Natural killer cell (primary cell): ENCODE results near the gene GALNT17. TPM values are rescaled to one million over a fixed set of nuclear protein-coding genes. Genes with fewer than 3 reads are reported as not detected.
"Not testable (repeated sequence)": the region's sequence is repeated elsewhere in the genome, so short reads cannot be mapped to it uniquely, and the experiment has no call there.

Experiments used
- ATAC-seq, 3 donors: fragments of 150-1000 bp in 2 of 3; fragments of 200-7000 bp in 1 of 3; cut with Tn5 transposase; 1 replicate in 1 of 3; 2 replicates in 2 of 3; pipeline ENCODE4 v1.10.0; 2021; ENCODE audit warnings: mild to moderate bottlenecking in 2 of 3, moderate library complexity in 2 of 3
- DNase-seq, 2 donors: peaks; one replicate each; pipeline versions ENCODE4 v3.0.0 to v3.0.0-alpha.2; 2013 to 2021; ENCODE audit warnings: mixed read lengths in 1 of 2
- H3K27ac ChIP-seq: one replicate; pipeline ENCODE4 v1.5.1; 2013; ENCODE audit warnings: mild to moderate bottlenecking, low read length
- H3K27me3 ChIP-seq: one replicate; pipeline ENCODE4 v1.6.1; 2013; ENCODE audit warnings: low read length; ENCODE audit not compliant: control insufficient read depth, insufficient read depth
- H3K36me3 ChIP-seq: one replicate; pipeline ENCODE4 v1.6.1; 2013; ENCODE audit warnings: low read length; ENCODE audit not compliant: control insufficient read depth, insufficient read depth
- H3K4me1 ChIP-seq: one replicate; pipeline ENCODE4 v1.6.1; 2013; ENCODE audit warnings: low read length; ENCODE audit not compliant: control insufficient read depth, insufficient read depth
- H3K4me3 ChIP-seq: one replicate; pipeline ENCODE4 v1.5.1; 2013; ENCODE audit warnings: low read length
- H3K9me3 ChIP-seq: one replicate; pipeline ENCODE4 v1.6.1; 2013; ENCODE audit warnings: low read length; ENCODE audit not compliant: control insufficient read depth, insufficient read depth
- H3K27ac Mint-ChIP-seq, 2 donors: one replicate each; pipeline ENCODE4 v1.8.0; 2022; ENCODE audit warnings: mild to moderate bottlenecking in 2 of 2, mixed read lengths in 2 of 2, moderate library complexity in 1 of 2
- H3K27me3 Mint-ChIP-seq, 2 donors: one replicate each; pipeline ENCODE4 v1.8.0; 2022; ENCODE audit warnings: low read depth in 2 of 2, mixed read lengths in 2 of 2
- H3K36me3 Mint-ChIP-seq: one replicate; pipeline ENCODE4 v1.8.0; 2022; ENCODE audit warnings: mixed read lengths
- H3K4me1 Mint-ChIP-seq, 2 donors: one replicate each; pipeline ENCODE4 v1.8.0; 2022; ENCODE audit warnings: mixed read lengths in 2 of 2
- H3K4me3 Mint-ChIP-seq: one replicate; pipeline ENCODE4 v1.8.0; 2022; ENCODE audit warnings: mild to moderate bottlenecking, moderate library complexity, mixed read lengths
- H3K9me3 Mint-ChIP-seq, 2 donors: one replicate each; pipeline ENCODE4 v1.8.0; 2022; ENCODE audit warnings: mixed read lengths in 2 of 2
- CTCF ChIP-seq: fragments of 200-600 bp; IDR thresholded peaks from one replicate; pipeline ENCODE4 v1.8.0; 2022; ENCODE audit warnings: antibody characterized with exemption
- WGBS: methylation state at CpG from one replicate; pipeline ENCODE4 v1.1.7; 2013; ENCODE audit warnings: missing lambda C conversion rate; ENCODE audit not compliant: insufficient coverage; 5-methylcytosine and 5-hydroxymethylcytosine counted together
- intact Hi-C: fragments of 100-400 bp; cut with micrococcal nuclease; formaldehyde crosslinking; loops from one replicate; pipeline ENCODE4 v1.14.2; 2022
- total RNA-seq, 4 donors: library from RNA; stranded (reverse); fragments of 120-200 nt in 1 of 4; gene quantifications; one replicate each; pipeline versions ENCODE4 v1.2.3 to v1.2.4, GENCODE V29; 2013 to 2022

GALNT17 gene
- total RNA-seq, 3 donors from 2014 or later (not counting 1 experiment from before 2014, with no cell fraction given) = not detected

- H3K4me1 ChIP-seq = no peaks in the 10 kb centered on the region
- peaks cover 8% of the 10 kb centered on the region for H3K36me3 Mint-ChIP-seq
- no peaks in the 10 kb centered on the region for H3K27me3 Mint-ChIP-seq
- WGBS = 81% methylated on average over 4 of the region's 4 CpGs
- no peak overlapping the region for H3K4me3 ChIP-seq
- no peak overlapping the region for H3K27ac ChIP-seq
- H3K9me3 ChIP-seq = peaks cover 2% of the 10 kb centered on the region
- no peak for TF ChIP-seq CTCF
- no peak overlapping the region for H3K4me3 Mint-ChIP-seq
- no peak overlapping the region for H3K27ac Mint-ChIP-seq
- intact Hi-C loops = no loop called here
- H3K9me3 Mint-ChIP-seq = peaks cover 9 to 15% of the 10 kb centered on the region in 2 donors
- no peaks in the 10 kb centered on the region for H3K27me3 ChIP-seq
- no peak for DNase-seq
- no peak for ATAC-seq
- H3K4me1 Mint-ChIP-seq = no peaks in the 10 kb centered on the region
- H3K36me3 ChIP-seq = no peaks in the 10 kb centered on the region
These were observed 123.7 kb downstream of the GALNT17 start for GRCh38 chr7:71255537-71256178.

- intact Hi-C loops = no loop called here
- peaks cover 13 to 19% of the 10 kb centered on the region in 2 donors for H3K9me3 Mint-ChIP-seq
- WGBS = 89% methylated on average over 7 of the region's 7 CpGs
These were observed 129.1 kb downstream of the GALNT17 start for GRCh38 chr7:71261066-71261465.

GRCh38 chr7:71262834-71263233, 130.9 kb downstream of the GALNT17 start:
- H3K27ac ChIP-seq, H3K4me3 Mint-ChIP-seq, H3K4me1 Mint-ChIP-seq, H3K4me3 ChIP-seq, intact Hi-C loops, H3K27me3 Mint-ChIP-seq, H3K27me3 ChIP-seq, ATAC-seq, DNase-seq, H3K36me3 Mint-ChIP-seq, H3K9me3 ChIP-seq, H3K27ac Mint-ChIP-seq, H3K36me3 ChIP-seq, H3K4me1 ChIP-seq: not testable (repeated sequence)
- H3K9me3 Mint-ChIP-seq = peaks cover 17 to 25% of the 10 kb centered on the region in 2 donors
- WGBS = 78% methylated on average over 5 of the region's 5 CpGs

More at GRCh38 chr7:71261066-71261465, 129.1 kb downstream of the GALNT17 start:
- ATAC-seq (no peak), DNase-seq (no peak)
- Histone ChIP-seq H3K27me3 (no peaks in the 10 kb centered on the region), H3K27ac (no peak overlapping the region), H3K4me3 (no peak overlapping the region), H3K36me3 (no peaks in the 10 kb centered on the region), H3K9me3 (peaks cover 5% of the 10 kb centered on the region), H3K4me1 (no peaks in the 10 kb centered on the region)
- Mint-ChIP-seq H3K27me3 (no peaks in the 10 kb centered on the region), H3K4me3 (no peak overlapping the region), H3K4me1 (no peaks in the 10 kb centered on the region), H3K36me3 (peaks cover 8% of the 10 kb centered on the region), H3K27ac (no peak overlapping the region)
- no peak for TF ChIP-seq CTCF

- ATAC-seq (no peak), DNase-seq (no peak)
- H3K9me3 Mint-ChIP-seq = peaks cover 12 to 20% of the 10 kb centered on the region in 2 donors
- Histone ChIP-seq H3K4me3 (no peak overlapping the region), H3K4me1 (no peaks in the 10 kb centered on the region), H3K36me3 (no peaks in the 10 kb centered on the region), H3K9me3 (peaks cover 13% of the 10 kb centered on the region), H3K27me3 (no peaks in the 10 kb centered on the region), H3K27ac (no peak overlapping the region)
- H3K27ac Mint-ChIP-seq = no peak overlapping the region
- WGBS = 98% methylated on average over 3 of the region's 3 CpGs
- H3K36me3 Mint-ChIP-seq = peaks cover under 1% of the 10 kb centered on the region
- H3K4me1 Mint-ChIP-seq = no peaks in the 10 kb centered on the region
- H3K4me3 Mint-ChIP-seq = no peak overlapping the region
- no peaks in the 10 kb centered on the region for H3K27me3 Mint-ChIP-seq
- intact Hi-C loops = no loop called here
- no peak for TF ChIP-seq CTCF
These were observed 132.1 kb downstream of the GALNT17 start for GRCh38 chr7:71264005-71264404.
